NCI-H146 treated with DMSO at 0.1 percent for 48 hours (cell line): ENCODE measurements around the gene TMC4.
"Not testable (repeated sequence)": the region's sequence is repeated elsewhere in the genome, so short reads cannot be mapped to it uniquely, and the experiment has no call there.

Experiments
- DNase-seq: peaks from one replicate; lab custom pipeline; 2025; ENCODE audit not compliant: unreplicated experiment; lab: John Stamatoyannopoulos, UW

TMC4 gene, protein sequence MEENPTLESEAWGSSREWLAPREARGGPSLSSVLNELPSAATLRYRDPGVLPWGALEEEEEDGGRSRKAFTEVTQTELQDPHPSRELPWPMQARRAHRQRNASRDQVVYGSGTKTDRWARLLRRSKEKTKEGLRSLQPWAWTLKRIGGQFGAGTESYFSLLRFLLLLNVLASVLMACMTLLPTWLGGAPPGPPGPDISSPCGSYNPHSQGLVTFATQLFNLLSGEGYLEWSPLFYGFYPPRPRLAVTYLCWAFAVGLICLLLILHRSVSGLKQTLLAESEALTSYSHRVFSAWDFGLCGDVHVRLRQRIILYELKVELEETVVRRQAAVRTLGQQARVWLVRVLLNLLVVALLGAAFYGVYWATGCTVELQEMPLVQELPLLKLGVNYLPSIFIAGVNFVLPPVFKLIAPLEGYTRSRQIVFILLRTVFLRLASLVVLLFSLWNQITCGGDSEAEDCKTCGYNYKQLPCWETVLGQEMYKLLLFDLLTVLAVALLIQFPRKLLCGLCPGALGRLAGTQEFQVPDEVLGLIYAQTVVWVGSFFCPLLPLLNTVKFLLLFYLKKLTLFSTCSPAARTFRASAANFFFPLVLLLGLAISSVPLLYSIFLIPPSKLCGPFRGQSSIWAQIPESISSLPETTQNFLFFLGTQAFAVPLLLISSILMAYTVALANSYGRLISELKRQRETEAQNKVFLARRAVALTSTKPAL

DNA sequence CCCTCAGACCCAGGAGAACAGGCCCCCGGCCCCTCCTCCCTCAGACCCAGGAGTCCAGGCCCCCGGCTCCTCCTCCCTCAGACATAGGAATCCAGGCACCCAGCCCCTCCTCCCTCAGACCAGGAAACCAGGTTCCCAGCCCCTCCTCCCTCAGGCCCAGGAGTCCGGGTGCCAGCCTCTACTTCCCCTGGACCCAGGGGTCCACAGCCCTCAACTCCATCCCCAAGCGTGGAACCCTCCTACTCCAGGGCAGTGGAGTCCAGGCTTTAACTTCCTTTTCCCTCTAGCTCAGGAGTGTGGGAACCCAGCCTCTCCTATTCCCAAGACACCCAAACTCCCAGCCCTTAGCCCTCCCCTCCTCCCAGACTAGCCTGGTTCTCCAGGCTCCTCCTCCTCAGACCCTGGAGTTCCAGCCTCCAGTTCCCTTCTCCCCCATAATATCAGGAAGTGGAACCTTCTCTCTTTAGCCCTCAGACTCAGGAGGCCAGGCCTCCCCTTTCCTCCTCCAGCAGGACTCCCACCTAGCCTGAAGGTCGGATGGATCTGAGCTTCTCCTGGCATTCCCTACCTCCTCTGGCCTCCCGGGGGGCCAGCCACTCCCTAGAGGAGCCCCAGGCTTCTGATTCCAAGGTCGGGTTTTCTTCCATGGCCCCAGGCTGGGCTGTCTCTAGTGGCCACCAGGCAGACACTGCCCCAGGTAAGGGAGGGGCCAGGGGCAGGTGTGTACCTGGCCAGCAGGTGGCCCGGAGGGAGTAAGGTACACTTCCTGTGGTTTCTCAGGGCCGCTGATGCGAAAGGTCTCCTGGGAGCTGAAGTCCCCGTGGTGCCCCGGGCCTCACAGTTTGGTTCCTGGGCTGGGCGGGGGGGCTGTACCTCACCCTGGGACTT lies at the start of gene TMC4:
TSS of gene TMC4 (minus strand) at position 690 of the 888 bp plus-strand sequence. CDS start at position 647, 43 bp downstream.
- peak; percentile 77 for DNase-seq

DNA sequence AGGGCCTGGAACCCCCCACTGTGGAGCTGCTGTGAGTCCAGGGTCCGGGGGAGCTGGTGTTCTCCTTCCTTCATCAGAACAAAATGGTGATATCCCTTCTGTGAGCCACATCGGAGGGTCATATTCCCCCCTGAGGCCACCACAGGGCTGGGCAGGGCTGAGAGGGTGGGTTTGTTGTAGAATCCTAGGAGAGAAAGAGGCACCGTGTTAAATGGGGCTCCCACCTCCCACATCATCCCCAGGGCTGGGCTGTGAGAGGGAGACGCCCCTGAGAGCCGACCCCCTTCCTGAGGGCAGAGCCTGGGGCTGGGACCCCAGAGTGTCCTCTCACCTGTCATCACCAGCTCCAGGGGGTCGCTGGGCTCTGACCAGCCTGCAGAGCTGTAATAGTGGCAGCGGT lies 49.0 kb upstream of the TMC4 start:
- DNase-seq = not testable (repeated sequence)

DNA sequence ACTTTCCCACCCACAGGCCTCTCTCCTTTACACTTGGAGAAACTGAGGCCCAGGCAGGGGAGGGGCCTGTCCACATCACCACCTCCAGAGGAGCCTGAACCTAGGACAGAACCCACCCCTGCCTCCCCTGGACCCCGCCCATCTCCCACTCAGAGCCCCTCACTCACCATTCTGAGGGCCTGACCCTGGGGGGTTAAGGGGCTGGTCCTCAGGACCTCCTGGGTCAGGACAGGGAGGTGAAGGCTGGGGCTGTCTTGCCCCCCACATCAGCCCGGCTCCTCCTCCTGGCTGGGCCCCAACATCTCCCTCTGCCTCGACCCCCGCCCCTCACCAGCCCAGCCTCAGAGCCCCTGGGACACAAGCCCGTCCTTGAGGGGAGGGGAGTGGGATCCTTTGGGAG lies 46.7 kb upstream of the TMC4 start:
- not testable (repeated sequence) for DNase-seq

DNA sequence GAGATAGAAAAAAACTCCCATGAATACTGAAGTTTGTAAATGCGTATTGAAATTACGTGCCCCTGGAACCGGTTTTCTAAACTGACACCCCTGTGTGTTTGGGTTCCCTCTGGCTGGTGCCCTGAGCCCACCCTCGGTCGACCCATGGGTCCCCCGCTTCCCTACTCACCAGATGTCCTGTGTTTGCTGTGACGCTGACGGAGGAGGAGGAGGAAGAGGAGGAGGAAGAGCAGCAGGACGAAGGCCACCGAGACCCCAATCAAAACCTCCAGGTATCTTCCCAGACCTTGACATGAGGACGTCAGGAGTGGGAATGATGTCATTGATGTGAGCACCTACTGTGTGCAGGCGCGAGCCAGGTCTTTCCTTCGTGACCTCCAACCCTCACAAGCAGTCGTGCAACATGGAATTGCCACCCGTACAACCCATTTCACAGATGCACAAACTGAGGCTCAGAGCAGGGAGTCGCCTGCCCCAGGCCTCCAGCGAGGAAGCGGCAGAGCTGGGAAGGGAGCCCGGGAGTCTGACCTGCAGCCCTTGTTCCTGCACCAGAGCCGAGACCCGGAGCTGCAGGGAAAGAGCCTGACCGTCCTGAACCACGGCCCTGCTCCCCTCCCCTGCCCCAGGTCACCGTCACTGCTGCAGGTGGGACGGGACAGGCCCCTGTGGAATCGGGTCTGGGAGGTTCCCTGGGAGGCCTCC lies 46.2 kb upstream of the TMC4 start:
- no peak for DNase-seq

DNA sequence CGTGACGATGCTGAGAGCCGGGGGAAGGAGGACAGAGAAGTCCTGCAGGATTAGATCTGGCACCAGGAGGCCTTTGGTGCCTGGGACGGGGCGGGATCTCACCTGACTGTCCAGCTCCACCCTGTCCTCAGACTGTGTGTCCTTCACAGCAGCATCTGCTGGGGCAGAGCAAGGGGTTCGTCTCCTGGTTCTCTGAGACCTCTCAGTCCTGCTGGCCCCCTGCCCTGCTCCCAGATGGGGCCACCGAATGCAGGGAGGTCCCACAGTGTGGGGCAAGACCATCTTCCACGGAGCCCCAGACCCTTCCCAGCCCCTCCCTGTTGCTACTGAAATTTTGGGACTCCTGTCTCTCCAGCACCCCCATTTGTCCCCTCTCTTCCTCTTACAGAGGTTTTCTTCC lies 45.3 kb upstream of the TMC4 start:
- no peak for DNase-seq

DNA sequence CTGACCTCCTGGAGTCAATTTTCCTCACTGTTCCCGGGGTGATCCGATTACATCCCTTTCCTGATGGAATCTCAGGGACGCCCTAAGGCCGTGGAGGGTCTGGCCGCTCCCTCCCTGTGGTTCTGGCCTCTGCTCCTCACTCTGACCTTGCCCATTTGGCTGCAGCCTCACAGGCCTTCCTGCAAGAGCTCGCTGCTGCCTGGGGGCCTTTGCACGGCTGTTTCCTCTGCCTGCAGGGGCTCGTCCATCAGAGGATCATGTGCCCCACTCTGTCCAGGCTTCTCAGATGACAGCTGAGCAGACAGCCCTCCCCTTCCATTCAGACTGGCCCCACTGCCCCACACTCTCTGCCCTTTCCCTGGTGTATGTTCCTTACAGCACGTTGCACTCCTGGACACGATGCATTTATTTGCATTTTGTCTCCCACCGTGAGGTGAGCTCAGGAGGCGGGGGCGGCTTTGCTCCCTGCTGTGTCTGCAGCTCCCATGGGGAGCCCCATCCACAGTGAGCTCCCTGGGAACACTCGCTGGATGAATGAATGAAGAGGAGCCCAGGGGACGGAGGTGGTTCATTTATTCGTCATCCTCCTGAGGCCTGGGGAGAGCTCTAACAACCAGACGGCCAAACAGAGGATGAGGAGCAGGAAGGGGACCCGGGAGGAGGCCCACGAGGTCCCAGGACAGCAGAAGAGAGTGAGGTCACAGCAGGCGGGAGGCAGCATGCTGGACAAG lies 44.7 kb upstream of the TMC4 start:
- not testable (repeated sequence) for DNase-seq

DNA sequence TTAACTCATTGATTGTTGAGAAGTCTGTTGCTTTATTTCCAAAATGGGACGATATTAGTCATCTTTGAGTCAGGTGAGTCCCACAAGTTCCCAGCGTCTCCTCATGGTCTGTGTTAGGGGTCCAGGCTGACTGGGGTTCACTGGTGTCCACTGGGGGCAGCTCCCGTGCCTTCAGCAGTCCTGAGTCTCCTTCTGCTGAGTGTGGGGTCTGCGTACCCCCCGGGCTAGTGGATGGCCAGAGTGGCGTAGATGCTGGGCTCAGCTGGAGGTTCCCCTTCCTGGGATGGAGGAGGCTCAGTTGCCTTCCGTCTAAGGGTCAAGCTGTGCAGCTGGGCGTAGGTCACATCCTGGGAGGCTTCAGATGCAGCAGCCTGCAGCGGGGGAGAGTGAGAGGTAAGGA lies 43.9 kb upstream of the TMC4 start:
- DNase-seq = no peak

DNA sequence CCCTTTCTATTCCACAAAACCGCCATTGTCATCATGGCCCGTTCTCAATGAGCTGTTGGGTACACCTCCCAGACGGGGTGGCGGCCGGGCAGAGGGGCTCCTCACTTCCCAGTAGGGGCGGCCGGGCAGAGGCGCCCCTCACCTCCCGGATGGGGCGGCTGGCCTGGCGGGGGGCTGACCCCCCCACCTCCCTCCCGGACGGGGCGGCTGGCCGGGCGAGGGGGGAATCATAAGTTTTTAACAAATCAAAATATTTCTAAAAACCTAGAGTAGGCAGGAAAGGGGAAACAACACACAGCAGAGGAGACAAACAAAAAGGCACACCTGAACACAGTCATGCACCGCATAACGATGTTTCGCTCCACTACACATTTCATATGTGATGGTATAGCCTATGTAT lies 41.8 kb upstream of the TMC4 start:
- DNase-seq = not testable (repeated sequence)

DNA sequence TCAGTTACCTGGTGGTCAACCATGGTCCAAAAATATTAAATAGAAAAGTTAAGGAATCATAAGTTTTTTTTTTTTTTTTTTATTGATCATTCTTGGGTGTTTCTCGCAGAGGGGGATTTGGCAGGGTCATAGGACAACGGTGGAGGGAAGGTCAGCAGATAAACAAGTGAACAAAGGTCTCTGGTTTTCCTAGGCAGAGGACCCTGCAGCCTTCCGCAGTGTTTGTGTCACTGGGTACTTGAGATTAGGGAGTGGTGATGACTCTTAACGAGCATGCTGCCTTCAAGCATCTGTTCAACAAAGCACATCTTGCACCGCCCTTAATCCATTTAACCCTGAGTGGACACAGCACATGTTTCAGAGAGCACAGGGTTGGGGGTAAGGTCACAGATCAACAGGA lies 41.3 kb upstream of the TMC4 start:
- DNase-seq = not testable (repeated sequence)

DNA sequence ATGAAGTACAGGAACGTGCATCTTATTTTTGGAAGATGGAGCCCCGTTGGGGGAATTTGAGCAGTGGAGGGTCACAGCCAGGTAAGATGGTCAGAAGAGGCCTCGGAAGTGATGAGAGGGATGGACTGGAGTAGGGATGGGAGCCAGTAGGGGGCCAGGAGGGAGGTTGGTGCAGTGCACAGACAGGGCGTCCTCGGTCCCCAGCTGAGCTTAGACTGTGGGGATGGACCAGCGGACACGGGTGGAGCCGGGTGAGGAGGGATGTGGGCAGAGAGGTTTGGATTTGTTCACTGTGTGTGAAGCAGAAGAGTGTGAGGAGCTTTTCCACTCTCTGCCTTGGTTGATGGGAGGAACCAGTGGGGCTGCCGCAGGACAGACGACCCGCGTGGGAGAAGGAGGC lies 38.3 kb upstream of the TMC4 start:
- DNase-seq = no peak

DNA sequence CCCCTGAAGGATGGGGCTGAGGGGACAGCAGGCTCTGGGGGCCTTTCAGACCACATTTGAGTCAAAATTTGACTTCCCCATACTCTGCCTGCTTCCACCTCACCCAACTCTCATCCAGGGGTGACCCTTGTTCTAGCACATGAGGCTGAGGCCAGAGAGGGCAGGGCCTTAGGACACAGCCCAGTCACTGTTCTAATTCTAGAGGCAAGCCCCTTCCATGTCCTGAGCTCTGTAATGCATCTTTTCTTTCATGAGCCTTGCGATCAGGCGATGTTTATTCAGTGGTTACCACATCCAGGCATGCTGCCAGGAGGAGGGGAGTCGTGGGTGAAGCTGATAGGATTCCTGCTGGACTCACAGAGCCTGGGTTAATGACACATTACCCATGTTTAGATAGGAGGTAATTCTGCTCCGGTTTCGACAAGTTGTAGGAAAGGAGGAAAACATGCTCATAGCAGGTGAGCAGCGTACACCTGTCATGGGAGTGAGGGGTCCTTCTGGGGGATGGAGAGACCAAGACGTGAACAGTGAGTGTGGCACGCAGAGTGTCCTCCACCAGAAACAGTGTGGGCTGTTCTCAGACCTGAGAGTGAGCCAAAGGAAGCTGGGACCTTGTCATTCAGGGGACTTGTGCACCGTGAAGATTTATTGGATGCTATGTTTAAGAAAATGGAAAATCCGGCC lies 37.0 kb upstream of the TMC4 start:
- DNase-seq = peak; percentile 83

DNA sequence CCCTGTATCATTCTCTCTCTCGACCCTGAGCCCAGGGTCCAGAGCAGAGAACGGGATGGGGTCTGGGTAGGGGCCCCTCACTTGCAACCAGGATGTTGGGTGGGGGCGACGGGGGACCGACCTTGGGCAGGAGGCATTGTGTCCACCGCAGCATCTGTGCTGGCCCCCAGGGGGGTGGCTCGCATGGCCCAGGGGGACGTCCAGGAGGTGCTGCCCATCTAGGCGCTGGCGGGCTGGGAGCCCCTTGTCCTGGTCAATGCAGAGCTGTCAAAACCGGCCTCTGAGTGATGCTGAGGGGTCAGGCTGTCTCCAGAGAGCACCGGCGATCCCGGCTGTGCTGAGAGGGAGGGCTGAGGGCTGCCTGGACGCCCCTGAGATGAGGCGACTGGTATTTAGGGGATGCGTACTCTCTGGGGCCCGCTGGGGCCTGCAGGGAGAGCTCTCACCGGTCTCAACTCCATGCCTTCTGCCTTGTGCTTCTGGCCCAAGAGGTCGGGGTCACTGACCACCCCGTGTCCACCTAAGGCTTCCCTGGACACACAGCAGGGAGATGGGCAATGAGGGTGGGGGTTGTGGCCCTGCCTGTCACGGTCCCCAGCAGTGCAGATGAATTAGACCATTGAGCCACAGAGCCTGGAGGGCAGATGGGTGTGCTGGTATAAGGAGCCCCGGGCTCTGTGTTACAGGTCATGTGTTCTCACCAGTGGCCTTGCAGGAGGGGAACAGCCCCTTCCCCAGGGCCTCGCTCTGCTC lies 36.3 kb upstream of the TMC4 start:
- no peak for DNase-seq

DNA sequence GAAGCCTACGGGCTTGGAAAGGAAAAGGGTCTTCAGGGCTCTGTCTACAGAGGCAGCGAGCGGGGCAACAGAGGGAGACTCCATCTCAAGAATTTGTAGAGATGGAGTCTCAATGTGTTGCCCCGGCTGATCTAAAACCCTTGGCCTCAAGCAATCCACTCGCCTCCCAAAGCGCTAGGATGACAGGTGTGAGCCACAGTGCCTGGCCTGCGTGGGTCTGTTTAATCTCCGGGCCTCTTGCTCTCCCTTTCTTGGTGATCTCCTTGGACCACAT lies 35.8 kb upstream of the TMC4 start:
- no peak for DNase-seq

DNA sequence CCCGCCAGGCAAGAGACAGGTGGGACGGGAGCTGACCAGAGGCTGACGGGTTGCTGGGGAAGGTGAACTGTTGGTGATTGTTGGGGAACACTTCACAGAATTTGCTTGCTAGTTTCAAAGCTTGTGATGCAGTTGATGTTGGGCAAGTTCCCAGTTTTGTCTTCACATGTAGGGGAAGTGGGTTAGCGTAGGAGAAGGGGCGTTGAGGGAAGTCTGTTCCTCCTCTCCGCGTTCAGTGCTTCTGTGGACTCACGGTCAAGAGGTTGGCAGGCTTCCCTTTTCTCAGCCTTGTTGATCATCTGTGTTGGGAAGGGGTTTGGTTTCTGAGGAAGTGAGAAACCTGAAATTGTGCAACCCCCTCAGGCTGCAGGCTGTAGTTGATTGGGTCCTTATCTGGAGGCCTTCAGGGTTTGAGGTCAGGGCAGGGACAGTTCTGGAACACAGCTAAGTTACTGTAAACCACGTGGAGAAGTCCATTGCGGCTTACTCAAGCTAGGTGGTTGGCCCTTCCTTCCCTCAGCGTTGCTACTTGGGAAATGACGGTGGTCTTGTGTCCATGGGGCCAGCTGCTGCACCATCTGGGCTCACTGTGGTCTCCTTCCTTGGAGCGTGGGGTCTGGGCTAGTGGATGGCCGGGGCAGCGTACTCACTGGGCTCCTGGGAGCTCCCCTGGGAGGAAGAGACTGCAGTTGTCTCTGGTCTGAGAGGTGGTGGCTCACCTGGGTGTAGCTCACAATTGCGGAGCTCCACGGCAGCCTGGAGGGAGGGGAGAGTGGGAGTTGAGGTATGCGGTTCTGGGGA lies 35.2 kb upstream of the TMC4 start:
- no peak for DNase-seq

DNA sequence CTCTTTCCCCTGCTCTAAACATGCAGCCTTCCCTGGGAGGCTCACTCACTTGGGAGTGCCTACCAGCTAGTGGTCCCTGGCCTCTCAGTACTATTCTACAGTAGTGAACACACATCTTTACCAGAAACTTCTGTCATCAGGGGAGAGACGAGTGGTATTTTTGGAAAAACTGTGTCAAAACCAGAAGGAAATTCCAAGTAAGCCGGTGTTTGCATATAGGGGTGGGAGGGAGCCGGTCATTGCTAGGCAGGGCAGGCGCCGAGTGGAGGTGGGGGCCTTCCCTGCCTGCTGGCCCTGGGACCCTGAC lies 34.7 kb upstream of the TMC4 start:
- DNase-seq = no peak

DNA sequence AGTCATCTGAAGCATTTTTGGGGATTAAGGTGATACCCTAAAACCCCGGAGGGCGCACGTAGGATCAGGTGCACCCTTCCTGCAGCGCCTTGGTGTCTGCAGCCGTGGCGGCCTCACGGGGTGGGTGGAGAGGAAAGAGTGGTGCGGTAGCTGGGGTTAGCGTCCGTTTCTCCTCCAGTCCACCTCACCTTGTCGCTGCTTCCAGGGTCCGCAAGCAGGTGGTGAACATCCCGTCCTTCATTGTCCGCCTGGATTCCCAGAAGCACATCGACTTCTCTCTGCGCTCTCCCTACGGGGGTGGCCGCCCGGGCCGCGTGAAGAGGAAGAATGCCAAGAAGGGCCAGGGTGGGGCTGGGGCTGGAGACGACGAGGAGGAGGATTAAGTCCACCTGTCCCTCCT lies 34.2 kb upstream of the TMC4 start:
- DNase-seq = not testable (repeated sequence)

DNA sequence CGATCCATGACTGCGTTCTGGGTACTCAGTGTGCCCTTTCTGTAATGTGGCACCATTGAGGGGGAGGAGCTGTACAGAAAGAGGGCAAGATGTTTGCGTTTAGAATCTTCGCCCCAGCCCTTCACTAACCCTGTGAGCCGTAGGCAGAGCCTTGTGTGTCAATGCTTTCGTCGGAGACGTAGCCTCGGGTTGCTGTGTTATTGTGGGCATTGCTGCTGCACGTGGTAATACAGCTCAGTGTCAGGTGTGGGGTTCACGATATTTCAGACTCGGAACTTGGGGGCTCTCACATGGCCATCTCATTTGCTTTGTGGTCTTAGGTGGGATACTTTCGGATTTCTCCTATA lies 33.8 kb upstream of the TMC4 start:
- DNase-seq = no peak

DNA sequence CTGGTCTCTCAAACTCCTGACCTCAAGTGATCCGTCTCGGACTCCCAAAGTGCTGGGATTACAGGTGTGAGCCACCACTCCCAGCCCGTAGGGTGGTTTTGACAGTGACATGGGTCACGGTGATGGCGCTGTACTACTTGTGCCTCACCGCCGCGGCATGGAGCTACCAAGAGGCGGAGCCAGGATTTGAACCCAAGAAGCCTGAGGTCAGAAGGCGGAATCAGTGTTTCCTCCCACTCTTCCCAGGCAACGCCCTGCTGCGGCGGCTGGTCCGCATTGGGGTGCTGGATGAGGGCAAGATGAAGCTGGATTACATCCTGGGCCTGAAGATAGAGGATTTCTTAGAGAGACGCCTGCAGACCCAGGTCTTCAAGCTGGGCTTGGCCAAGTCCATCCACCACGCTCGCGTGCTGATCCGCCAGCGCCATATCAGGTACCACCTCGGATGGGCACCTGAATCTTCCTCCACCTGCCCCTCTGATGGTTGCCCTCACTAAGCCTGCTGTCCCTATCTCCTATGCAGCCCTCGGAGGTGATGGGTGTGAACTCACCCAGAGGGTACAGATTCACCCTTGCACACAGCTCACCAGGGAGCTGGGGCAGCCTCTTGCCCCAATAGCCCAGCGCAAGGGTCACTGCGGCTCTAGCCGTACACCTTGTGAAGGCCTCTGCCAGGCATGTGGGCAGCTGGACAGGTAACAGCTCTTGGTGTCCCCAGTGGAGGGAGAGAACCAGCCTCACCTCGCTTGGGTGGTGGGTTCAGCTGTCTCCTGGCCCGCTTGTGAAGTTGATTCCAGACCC lies 33.3 kb upstream of the TMC4 start:
- DNase-seq = no peak
